HEK293T (cell line): ENCODE measurements around the gene ERBB4.

Source experiments
- ARNT ChIP-seq: fragments of 450-650 bp; IDR thresholded peaks from 2 replicates; pipeline ENCODE4 v1.6.1; 2017; ENCODE audit warnings: mild to moderate bottlenecking
- BHLHE40 ChIP-seq: fragments of 450-650 bp; IDR thresholded peaks from 2 replicates; pipeline ENCODE4 v1.6.1; 2016; ENCODE audit warnings: mild to moderate bottlenecking, moderate library complexity, borderline replicate concordance
- ELF4 ChIP-seq: fragments of 450-650 bp; IDR thresholded peaks from 2 replicates; pipeline ENCODE4 v1.6.1; 2017; ENCODE audit warnings: antibody characterized with exemption
- FOXA1 ChIP-seq: fragments of 450-650 bp; IDR thresholded peaks from 2 replicates; pipeline ENCODE4 v1.6.1; 2016; ENCODE audit warnings: mild to moderate bottlenecking
- FOXK2 ChIP-seq: fragments of 450-650 bp; IDR thresholded peaks from 2 replicates; pipeline ENCODE4 v1.6.1; 2016; ENCODE audit warnings: mild to moderate bottlenecking
- SP1 ChIP-seq: fragments of 450-650 bp; IDR thresholded peaks from 2 replicates; pipeline ENCODE4 v1.6.1; 2017
- SUZ12 ChIP-seq: fragments of 450-650 bp; IDR thresholded peaks from 2 replicates; pipeline ENCODE4 v1.6.1; 2016; ENCODE audit warnings: mild to moderate bottlenecking
- TARDBP ChIP-seq: fragments of 450-650 bp; IDR thresholded peaks from 2 replicates; pipeline ENCODE4 v1.6.1; 2016
- ZNF384 ChIP-seq: fragments of 450-650 bp; IDR thresholded peaks from 2 replicates; pipeline ENCODE4 v1.6.1; 2016

DNA sequence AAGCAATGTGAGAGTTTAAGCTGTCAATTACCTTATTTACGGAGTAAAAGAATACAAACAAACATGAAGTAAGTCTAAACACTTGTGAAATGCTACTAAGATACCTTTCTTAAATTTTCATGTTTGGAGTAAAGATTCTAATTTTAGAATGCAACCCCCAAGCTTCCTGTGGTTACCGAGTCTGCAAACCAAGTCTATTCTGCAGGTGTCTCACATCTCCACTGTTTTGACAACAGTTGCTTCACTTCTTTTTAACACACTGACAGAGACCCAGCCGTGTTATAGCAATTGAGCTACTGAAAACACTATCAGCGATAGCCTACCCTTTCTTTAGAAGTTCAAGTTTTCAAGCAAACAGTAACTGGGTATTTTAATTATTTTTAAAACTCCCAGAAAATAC is 608.3 kb downstream of the ERBB4 start:
- TF ChIP-seq FOXA1 (no peak), BHLHE40 (no peak), ZNF384 (no peak), SP1 (no peak), TARDBP (no peak), ARNT (no peak), ELF4 (no peak), SUZ12 (no peak), FOXK2 (no peak)
